OCI-LY1 (cell line): ENCODE measurements around the gene PUM1.

Experiments used
- H2AFZ ChIP-seq: fragments of 200-600 bp; sonication (generic), shearing (Covaris generic); 2 replicates; pipeline ENCODE4 v1.6.0; 2014; ENCODE audit warnings: antibody characterized with exemption, mild to moderate bottlenecking, low read length
- H3F3A ChIP-seq: fragments of 200-600 bp; sonication (generic), shearing (Covaris generic); 2 replicates; pipeline ENCODE4 v1.6.0; 2014; ENCODE audit warnings: mild to moderate bottlenecking, antibody characterized with exemption, low read length, moderate library complexity; ENCODE audit not compliant: insufficient read depth
- H3K27ac ChIP-seq: fragments of 200-600 bp; sonication (generic); 2 replicates; pipeline ENCODE4 v1.5.1; 2014; ENCODE audit warnings: low read length, mixed run types, mild to moderate bottlenecking, low read depth; ENCODE audit not compliant: poor library complexity, severe bottlenecking
- H3K27me3 ChIP-seq: fragments of 200-600 bp; sonication (generic); 2 replicates; pipeline ENCODE4 v1.6.0; 2014; ENCODE audit warnings: antibody characterized with exemption, mild to moderate bottlenecking, low read length, moderate library complexity; ENCODE audit not compliant: insufficient read depth
- H3K36me3 ChIP-seq: fragments of 200-600 bp; sonication (generic); 2 replicates; pipeline ENCODE4 v1.6.1; 2014; ENCODE audit warnings: mild to moderate bottlenecking, antibody characterized with exemption, low read length, moderate library complexity, mixed read lengths; ENCODE audit not compliant: insufficient read depth
- H3K4me1 ChIP-seq: fragments of 200-600 bp; sonication (generic); 2 replicates; pipeline ENCODE4 v1.5.1; 2014; ENCODE audit warnings: mild to moderate bottlenecking, low read length, moderate library complexity; ENCODE audit not compliant: insufficient read depth, severe bottlenecking
- H3K4me2 ChIP-seq: fragments of 200-600 bp; sonication (generic), shearing (Covaris generic); 2 replicates; pipeline ENCODE4 v1.6.1; 2014; ENCODE audit warnings: low read length
- H3K4me3 ChIP-seq: fragments of 200-600 bp; sonication (generic); 2 replicates; pipeline ENCODE4 v1.5.1; 2014; ENCODE audit warnings: low read length, low read depth, mild to moderate bottlenecking, mixed read lengths; ENCODE audit not compliant: poor library complexity, severe bottlenecking
- H3K79me2 ChIP-seq: fragments of 200-600 bp; shearing (Covaris generic); 2 replicates; pipeline ENCODE4 v1.6.1; 2016; ENCODE audit warnings: mixed run types, low read length, mixed read lengths; ENCODE audit not compliant: insufficient read depth
- H3K9ac ChIP-seq: fragments of 200-600 bp; sonication (generic), shearing (Covaris generic); 2 replicates; pipeline ENCODE4 v1.6.1; 2014; ENCODE audit warnings: mild to moderate bottlenecking, low read length, mixed read lengths
- H3K9me2 ChIP-seq: fragments of 200-600 bp; sonication (generic), shearing (Covaris generic); 2 replicates; pipeline ENCODE4 v1.6.1; 2014; ENCODE audit warnings: low read depth, mild to moderate bottlenecking, low read length, mixed read lengths
- H3K9me3 ChIP-seq: fragments of 200-600 bp; shearing (Covaris generic); 2 replicates; pipeline ENCODE4 v1.6.1; 2014; ENCODE audit warnings: low read length, mixed read lengths
- H4K20me1 ChIP-seq: fragments of 200-600 bp; sonication (generic), shearing (Covaris generic); 2 replicates; pipeline ENCODE4 v1.6.0; 2016; ENCODE audit warnings: mild to moderate bottlenecking, low read length; ENCODE audit not compliant: insufficient read depth
- CTCF ChIP-seq: fragments of 200-600 bp; sonication (generic), shearing (Covaris generic); IDR thresholded peaks from 2 replicates; pipeline ENCODE4 v1.5.1; 2017; ENCODE audit warnings: mild to moderate bottlenecking, antibody characterized with exemption, low read length, moderate library complexity, mixed read lengths
- EZH2 ChIP-seq: fragments of 200-600 bp; sonication (generic), shearing (Covaris generic); IDR thresholded peaks from 2 replicates; pipeline ENCODE4 v1.8.0; 2017; ENCODE audit warnings: borderline replicate concordance, mixed run types, mild to moderate bottlenecking, antibody characterized with exemption, low read length, moderate library complexity, mixed read lengths

PUM1 gene

GRCh38 chr1:30919025-30919881 lies 146.3 kb downstream of the PUM1 start:
- Histone ChIP-seq H3K9me2 (no peaks in the 10 kb centered on the region), H3K79me2 (no peaks in the 10 kb centered on the region), H3K27ac (no peak overlapping the region), H2AFZ (no peak overlapping the region), H3K4me1 (no peaks in the 10 kb centered on the region), H3K9me3 (no peaks in the 10 kb centered on the region), H3K4me3 (no peak overlapping the region), H4K20me1 (no peaks in the 10 kb centered on the region), H3K9ac (no peak overlapping the region), H3K27me3 (no peaks in the 10 kb centered on the region), H3K4me2 (no peak overlapping the region), H3F3A (no peaks in the 10 kb centered on the region), H3K36me3 (no peaks in the 10 kb centered on the region)
- no peak for TF ChIP-seq EZH2
- TF ChIP-seq CTCF: no peak

GRCh38 chr1:30916296-30916695 lies 149.2 kb downstream of the PUM1 start:
- no peaks in the 10 kb centered on the region for H3K27me3 ChIP-seq
- no peaks in the 10 kb centered on the region for H3K36me3 ChIP-seq
- H3K79me2 ChIP-seq: no peaks in the 10 kb centered on the region
- H4K20me1 ChIP-seq: no peaks in the 10 kb centered on the region
- TF ChIP-seq EZH2 (no peak), CTCF (no peak)
- no peaks in the 10 kb centered on the region for H3K9me3 ChIP-seq
- no peaks in the 10 kb centered on the region for H3K9me2 ChIP-seq
- no peak overlapping the region for H2AFZ ChIP-seq
- H3K4me1 ChIP-seq: no peaks in the 10 kb centered on the region
- no peak overlapping the region for H3K9ac ChIP-seq
- no peak overlapping the region for H3K27ac ChIP-seq
- H3K4me3 ChIP-seq: no peak overlapping the region
- no peak overlapping the region for H3K4me2 ChIP-seq
- H3F3A ChIP-seq: no peaks in the 10 kb centered on the region

- Histone ChIP-seq H3K79me2 (no peaks in the 10 kb centered on the region), H4K20me1 (no peaks in the 10 kb centered on the region), H3K27me3 (no peaks in the 10 kb centered on the region), H3K4me2 (no peak overlapping the region), H3K27ac (no peak overlapping the region), H3K36me3 (no peaks in the 10 kb centered on the region), H3K4me1 (no peaks in the 10 kb centered on the region), H3F3A (no peaks in the 10 kb centered on the region), H3K9me3 (no peaks in the 10 kb centered on the region), H2AFZ (no peak overlapping the region), H3K9ac (no peak overlapping the region), H3K9me2 (no peaks in the 10 kb centered on the region), H3K4me3 (no peak overlapping the region)
- TF ChIP-seq CTCF: no peak
- TF ChIP-seq EZH2: no peak
Observed at GRCh38 chr1:30915491-30916230, 149.9 kb downstream of the PUM1 start.
